OCI-LY3 (cell line): Measurements from ENCODE around the gene DAZAP1.

Source experiments
- H2AFZ ChIP-seq: fragments of 200-600, 300-600 bp; shearing (Covaris generic); 2 replicates; pipeline ENCODE4 v1.6.0; 2014; ENCODE audit warnings: antibody characterized with exemption, low read depth, low read length
- H3K27ac ChIP-seq: fragments of 200-600, 300-600 bp; sonication (generic); 2 replicates; pipeline ENCODE4 v1.5.1; 2014; ENCODE audit warnings: mild to moderate bottlenecking, low read length, moderate library complexity, mixed read lengths
- H3K27me3 ChIP-seq: fragments of 200-600, 300-600 bp; sonication (generic); 2 replicates; pipeline ENCODE4 v1.6.1; 2014; ENCODE audit warnings: low read depth, low read length, mixed read lengths
- H3K36me3 ChIP-seq: fragments of 200-600, 300-600 bp; sonication (generic); replicated peaks from 2 replicates; pipeline ENCODE3; 2014; ENCODE audit warnings: low read depth, low read length, mixed read lengths
- H3K4me1 ChIP-seq: fragments of 300-600, 200-600 bp; sonication (generic); 2 replicates; pipeline ENCODE4 v1.6.1; 2014; ENCODE audit warnings: low read length, mixed read lengths
- H3K4me2 ChIP-seq: fragments of 200-600, 300-600 bp; sonication (generic); 2 replicates; pipeline ENCODE4 v1.6.1; 2014; ENCODE audit warnings: low read length, mixed read lengths
- H3K4me3 ChIP-seq: fragments of 300-600, 200-600 bp; sonication (generic); 2 replicates; pipeline ENCODE4 v1.5.1; 2014; ENCODE audit warnings: antibody characterized with exemption, mild to moderate bottlenecking, low read length, moderate library complexity
- H3K79me2 ChIP-seq: fragments of 300-600, 200-600 bp; shearing (Covaris generic); 2 replicates; pipeline ENCODE4 v1.6.1; 2014; ENCODE audit warnings: mild to moderate bottlenecking, low read length, mixed read lengths
- H3K9ac ChIP-seq: fragments of 300-600, 200-600 bp; shearing (Covaris generic); 2 replicates; pipeline ENCODE4 v1.6.0; 2014; ENCODE audit warnings: mild to moderate bottlenecking, low read length, moderate library complexity
- H3K9me3 ChIP-seq: fragments of 200-600, 300-600 bp; shearing (Covaris generic); 2 replicates; pipeline ENCODE4 v1.6.1; 2014; ENCODE audit warnings: low read length, mixed read lengths; ENCODE audit not compliant: insufficient read depth
- H4K20me1 ChIP-seq: fragments of 200-600, 300-600 bp; sonication (generic); 2 replicates; pipeline ENCODE4 v1.6.1; 2016; ENCODE audit warnings: low read length, mixed read lengths; ENCODE audit not compliant: insufficient read depth
- CTCF ChIP-seq: fragments of 200-600, 300-600 bp; sonication (generic); IDR thresholded peaks from 2 replicates; pipeline ENCODE4 v1.5.1; 2014; ENCODE audit warnings: antibody characterized with exemption, low read length, low read depth
- EZH2phosphoT487 ChIP-seq: fragments of 200-600 bp; shearing (Covaris generic); IDR thresholded peaks from 2 replicates; pipeline ENCODE4 v1.6.1; 2018; ENCODE audit warnings: antibody characterized with exemption, mixed run types, low read depth

The DAZAP1 gene

GRCh38 chr19:1446713-1447481 is 39.5 kb downstream of the DAZAP1 start:
- H3K4me2 ChIP-seq: no peak overlapping the region
- H3K27me3 ChIP-seq: no peaks in the 10 kb centered on the region
- H3K27ac ChIP-seq: no peak overlapping the region
- peaks cover 4% of the 10 kb centered on the region; the same call in 1 of the 2 replicates for H3K79me2 ChIP-seq
- H3K36me3 ChIP-seq: peaks cover 13% of the 10 kb centered on the region
- TF ChIP-seq EZH2phosphoT487: no peak
- no peak overlapping the region for H3K4me3 ChIP-seq
- no peak overlapping the region for H3K9ac ChIP-seq
- H4K20me1 ChIP-seq: peaks cover 10% of the 10 kb centered on the region
- no peaks in the 10 kb centered on the region for H3K9me3 ChIP-seq
- no peak overlapping the region for H2AFZ ChIP-seq
- peaks cover 17% of the 10 kb centered on the region for H3K4me1 ChIP-seq

GRCh38 chr19:1447504-1447903 is 40.1 kb downstream of the DAZAP1 start:
- Histone ChIP-seq H4K20me1 (peaks cover 4% of the 10 kb centered on the region), H3K4me2 (no peak overlapping the region), H3K27ac (no peak overlapping the region), H2AFZ (no peak overlapping the region), H3K4me1 (peaks cover 17% of the 10 kb centered on the region), H3K79me2 (no peaks in the 10 kb centered on the region), H3K9ac (no peak overlapping the region), H3K27me3 (no peaks in the 10 kb centered on the region), H3K4me3 (no peak overlapping the region), H3K9me3 (no peaks in the 10 kb centered on the region), H3K36me3 (peaks cover 6% of the 10 kb centered on the region)
- TF ChIP-seq EZH2phosphoT487 (no peak), CTCF (no peak)

DNA sequence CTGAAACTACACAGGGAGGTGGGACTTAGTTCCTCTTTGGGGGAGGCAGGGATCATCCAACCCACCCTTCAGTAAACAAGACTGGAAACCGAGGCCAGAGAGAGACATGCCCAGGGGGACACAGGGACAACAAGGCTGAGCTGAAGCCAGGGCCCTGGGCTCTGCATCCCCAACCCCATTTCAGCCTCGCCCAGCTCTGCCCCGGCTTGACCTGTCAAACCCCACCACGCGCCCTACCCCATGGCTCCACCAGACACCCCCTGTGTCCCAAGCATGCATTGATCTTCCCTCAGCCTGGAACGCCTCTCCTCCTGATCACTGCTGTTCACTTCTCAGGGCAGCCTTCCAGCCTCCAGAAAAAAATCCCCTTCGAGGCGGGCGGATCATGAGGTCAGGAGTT is 40.6 kb downstream of the DAZAP1 start:
- Histone ChIP-seq H4K20me1 (no peaks in the 10 kb centered on the region; the same call in 1 of the 2 replicates), H3K4me3 (no peak overlapping the region), H3K27me3 (no peaks in the 10 kb centered on the region), H3K27ac (no peak overlapping the region), H3K4me2 (no peak overlapping the region), H3K79me2 (no peaks in the 10 kb centered on the region), H3K4me1 (peaks cover 17% of the 10 kb centered on the region), H3K9ac (no peak overlapping the region), H2AFZ (no peak overlapping the region), H3K36me3 (peaks cover 3% of the 10 kb centered on the region), H3K9me3 (no peaks in the 10 kb centered on the region)
- TF ChIP-seq EZH2phosphoT487 (no peak), CTCF (no peak)

DNA sequence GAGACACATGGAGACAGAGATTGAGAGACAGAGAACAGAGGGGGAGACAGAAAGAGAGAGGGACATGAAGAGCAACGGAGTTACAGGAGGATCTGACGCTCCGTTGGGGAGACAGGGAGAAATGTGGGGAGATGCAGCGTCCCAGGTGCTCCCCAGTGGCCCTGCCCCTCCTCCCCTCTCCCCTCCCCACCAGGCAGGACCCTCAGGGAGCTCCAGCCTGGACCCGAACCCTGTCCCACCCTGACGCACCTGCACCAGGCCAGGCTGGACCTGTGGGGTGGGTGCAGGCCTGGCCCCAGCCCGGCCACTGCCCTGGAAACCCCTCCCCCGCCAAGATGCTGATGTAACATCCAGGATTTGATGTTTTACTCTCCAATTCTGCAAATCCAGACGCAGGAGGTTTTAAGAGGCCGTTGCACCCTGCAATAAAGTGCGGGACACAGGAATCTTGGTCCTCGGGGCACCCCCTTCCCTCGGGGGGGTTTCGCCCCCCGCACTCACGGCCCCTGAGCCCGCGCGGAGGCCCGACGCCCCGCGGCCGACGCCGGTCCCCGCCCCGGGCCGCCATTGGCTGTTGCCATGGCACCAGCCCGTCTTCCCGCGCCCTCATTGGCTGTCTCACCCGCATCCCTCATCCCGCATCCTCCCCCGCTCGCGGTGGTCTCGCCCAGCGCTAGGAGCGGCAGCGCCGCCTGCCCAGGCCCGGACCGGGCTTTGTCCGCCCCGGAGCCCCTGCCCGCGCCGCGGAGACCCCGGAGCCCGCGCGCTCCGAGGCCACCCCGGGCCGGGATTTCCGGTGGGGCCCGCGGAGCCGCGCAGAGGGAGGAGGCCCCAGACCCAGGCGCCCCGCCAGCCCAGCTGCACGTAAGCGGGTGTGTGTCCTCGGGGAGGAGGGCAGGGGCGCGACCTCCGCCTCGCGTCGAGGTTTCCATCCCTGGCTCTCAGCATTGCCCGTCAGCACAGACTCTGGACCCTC is 42.4 kb downstream of the DAZAP1 start, which contains the start of gene APC2:
TSS of gene APC2 (plus strand) at position 655 of the 976 bp plus-strand sequence. CDS start 2,881 bp downstream, outside the sequence.
- no peaks in the 10 kb centered on the region for H3K27me3 ChIP-seq
- no peaks in the 10 kb centered on the region for H3K36me3 ChIP-seq
- H3K4me3 ChIP-seq: no peak within 1 kb of the TSS
- no peaks in the 10 kb centered on the region for H3K9me3 ChIP-seq
- H3K79me2 ChIP-seq: no peaks in the 10 kb centered on the region
- no peaks in the 10 kb centered on the region for H4K20me1 ChIP-seq
- peaks cover 1% of the 10 kb centered on the region; the same call in 1 of the 2 replicates for H3K4me1 ChIP-seq
- no peak within 1 kb of the TSS for H3K9ac ChIP-seq
- H3K4me2 ChIP-seq: no peak within 1 kb of the TSS
- no peak within 1 kb of the TSS for H2AFZ ChIP-seq
- no peak for TF ChIP-seq CTCF
- no peak for TF ChIP-seq EZH2phosphoT487
- no peak within 1 kb of the TSS for H3K27ac ChIP-seq
